NT2/D1 (cell line): ENCODE measurements around the gene LAMTOR5.
A peak's percentile ranks its signal among the peaks of the same experiment; 100 is the strongest.
"Not testable (repeated sequence)": the region's sequence is repeated elsewhere in the genome, so short reads cannot be mapped to it uniquely, and the experiment has no call there.

Source experiments
- DNase-seq: peaks from one replicate; pipeline ENCODE4 v3.0.0-alpha.2; 2011; ENCODE audit warnings: low read depth, low spot score
- H3K27me3 ChIP-seq: 2 replicates; pipeline ENCODE4 v1.6.0; 2011; ENCODE audit warnings: mild to moderate bottlenecking; ENCODE audit not compliant: insufficient read length, insufficient read depth
- H3K36me3 ChIP-seq: 2 replicates; pipeline ENCODE4 v1.6.1; 2011; ENCODE audit warnings: mild to moderate bottlenecking, low read length, mixed read lengths; ENCODE audit not compliant: insufficient read depth, insufficient read length
- H3K4me1 ChIP-seq: 2 replicates; pipeline ENCODE4 v1.5.1; 2011; ENCODE audit not compliant: insufficient read depth, insufficient read length
- H3K4me3 ChIP-seq: 2 replicates; pipeline ENCODE4 v1.5.1; 2011; ENCODE audit warnings: low read depth; ENCODE audit not compliant: insufficient read length
- H3K9ac ChIP-seq: 2 replicates; pipeline ENCODE4 v1.6.0; 2011; ENCODE audit warnings: low read depth; ENCODE audit not compliant: insufficient read length
- H3K9me3 ChIP-seq: 2 replicates; pipeline ENCODE4 v1.5.1; 2011; ENCODE audit warnings: mild to moderate bottlenecking, low read length; ENCODE audit not compliant: insufficient read depth
- SUZ12 ChIP-seq: IDR thresholded peaks from 2 replicates; pipeline ENCODE4 v1.6.1; 2011; ENCODE audit not compliant: insufficient read length, insufficient read depth; ENCODE audit errors: extremely low read depth
- YY1 ChIP-seq: IDR thresholded peaks from 2 replicates; pipeline ENCODE4 v1.6.1; 2011; ENCODE audit not compliant: insufficient read length, insufficient read depth
- ZNF274 ChIP-seq: IDR thresholded peaks from 2 replicates; pipeline ENCODE4 v1.6.1; 2011; ENCODE audit warnings: mild to moderate bottlenecking, low read depth, low read length

The LAMTOR5 gene

DNA sequence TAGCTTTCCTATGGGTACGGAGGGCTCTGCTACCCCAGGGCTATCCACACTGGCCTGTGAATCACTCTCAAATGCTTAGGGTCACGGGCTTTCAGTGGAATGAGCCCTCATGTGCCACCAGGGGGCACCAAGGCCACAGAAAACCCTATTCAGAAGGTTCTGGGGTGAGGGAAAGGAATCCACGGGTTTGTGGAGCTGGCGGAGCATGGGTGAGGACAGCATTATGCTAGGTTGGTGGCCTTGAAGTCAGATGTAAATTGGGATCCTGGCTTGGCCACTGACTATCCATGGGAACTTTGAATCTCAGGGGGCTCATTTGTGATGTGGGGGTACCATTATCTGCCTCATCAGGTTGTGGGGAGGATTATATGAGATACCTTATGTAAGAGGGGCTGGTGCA lies 5.1 kb upstream of the LAMTOR5 start:
- no peaks in the 10 kb centered on the region for H3K9me3 ChIP-seq
- H3K4me3 ChIP-seq = no peak overlapping the region
- H3K36me3 ChIP-seq = no peaks in the 10 kb centered on the region
- peak; percentile 79 for DNase-seq
- no peak overlapping the region for H3K9ac ChIP-seq
- H3K27me3 ChIP-seq = no peaks in the 10 kb centered on the region
- TF ChIP-seq SUZ12 = no peak
- no peak for TF ChIP-seq ZNF274
- no peak for TF ChIP-seq YY1
- H3K4me1 ChIP-seq = peaks cover 2% of the 10 kb centered on the region

DNA sequence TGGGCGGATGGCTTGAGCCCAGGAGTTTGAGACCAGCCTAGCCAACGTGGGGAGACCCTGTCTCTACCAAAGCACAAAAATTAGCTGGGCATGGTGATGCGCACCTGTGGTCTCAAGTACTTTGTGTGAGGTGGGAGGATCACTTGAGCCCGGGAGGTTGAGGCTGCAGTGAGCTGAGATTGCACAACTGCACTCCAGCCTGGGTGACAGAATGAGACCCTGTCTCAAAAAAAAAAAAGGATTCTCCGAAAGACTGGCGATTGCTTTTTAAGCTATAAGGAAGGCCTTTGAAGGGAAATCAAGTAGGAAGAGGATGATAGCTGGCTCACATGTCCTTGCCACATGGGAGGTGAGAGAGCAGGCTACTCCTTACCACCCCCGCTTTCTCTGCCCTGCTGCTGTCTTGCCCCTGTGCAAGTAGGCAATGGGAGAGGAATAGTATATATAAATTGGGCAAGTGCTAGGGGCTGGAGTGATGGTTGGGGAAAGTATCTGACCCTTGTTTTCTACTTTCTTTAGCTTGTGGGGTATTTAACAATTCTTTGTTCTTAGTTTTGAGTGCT lies 3.8 kb upstream of the LAMTOR5 start:
- DNase-seq = no peak
- Histone ChIP-seq H3K4me3 (no peak overlapping the region), H3K36me3 (no peaks in the 10 kb centered on the region), H3K9ac (no peak overlapping the region), H3K27me3 (no peaks in the 10 kb centered on the region), H3K4me1 (peaks cover 2% of the 10 kb centered on the region), H3K9me3 (no peaks in the 10 kb centered on the region)
- TF ChIP-seq YY1 (no peak), SUZ12 (no peak), ZNF274 (no peak)

DNA sequence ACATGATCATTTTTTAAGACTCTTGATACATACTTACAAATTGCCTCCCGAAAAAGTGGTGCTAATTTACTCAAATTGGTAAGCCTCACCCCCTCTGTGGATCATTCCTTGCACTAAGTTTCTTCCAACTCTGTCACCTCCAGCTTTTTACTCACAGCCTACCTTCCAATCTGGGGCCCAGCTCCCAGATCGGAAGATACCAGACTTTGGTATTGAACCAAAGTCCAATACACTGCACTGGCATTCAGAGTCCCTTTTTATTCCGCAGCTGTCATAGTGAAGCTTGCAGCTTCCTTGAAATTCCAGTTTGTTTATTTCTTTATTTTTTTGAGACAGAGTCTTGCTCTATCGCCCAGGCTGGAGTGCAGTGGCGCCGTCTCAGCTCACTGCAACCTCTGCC lies 1.8 kb upstream of the LAMTOR5 start:
- H3K4me3 ChIP-seq = no peak overlapping the region
- no peak for DNase-seq
- peaks cover 14% of the 10 kb centered on the region for H3K36me3 ChIP-seq
- no peak for TF ChIP-seq YY1
- TF ChIP-seq SUZ12 = no peak
- TF ChIP-seq ZNF274 = no peak
- peaks cover 2% of the 10 kb centered on the region for H3K4me1 ChIP-seq
- H3K9me3 ChIP-seq = no peaks in the 10 kb centered on the region
- no peak overlapping the region for H3K9ac ChIP-seq
- no peaks in the 10 kb centered on the region for H3K27me3 ChIP-seq

DNA sequence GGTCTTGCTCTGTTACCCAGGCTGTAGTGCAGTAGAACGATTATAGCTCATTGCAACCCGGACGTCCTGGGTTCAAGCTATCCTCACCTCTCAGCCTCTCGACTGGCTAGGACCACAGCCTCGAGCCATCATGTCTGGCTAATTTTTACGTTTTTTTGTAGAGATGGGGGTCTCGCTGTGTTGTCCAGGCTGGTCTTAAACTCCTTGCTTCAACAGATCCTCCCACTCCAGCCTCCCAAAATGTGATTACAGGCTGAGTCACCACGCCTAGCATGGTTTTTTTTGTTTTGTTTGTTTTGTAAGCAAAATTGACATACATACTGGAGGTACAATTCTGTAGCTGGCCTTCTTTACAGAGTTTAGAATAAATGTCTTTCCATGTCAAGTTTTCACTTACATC lies 994 bp upstream of the LAMTOR5 start:
- no peak for DNase-seq
- peaks cover 2% of the 10 kb centered on the region for H3K4me1 ChIP-seq

DNA sequence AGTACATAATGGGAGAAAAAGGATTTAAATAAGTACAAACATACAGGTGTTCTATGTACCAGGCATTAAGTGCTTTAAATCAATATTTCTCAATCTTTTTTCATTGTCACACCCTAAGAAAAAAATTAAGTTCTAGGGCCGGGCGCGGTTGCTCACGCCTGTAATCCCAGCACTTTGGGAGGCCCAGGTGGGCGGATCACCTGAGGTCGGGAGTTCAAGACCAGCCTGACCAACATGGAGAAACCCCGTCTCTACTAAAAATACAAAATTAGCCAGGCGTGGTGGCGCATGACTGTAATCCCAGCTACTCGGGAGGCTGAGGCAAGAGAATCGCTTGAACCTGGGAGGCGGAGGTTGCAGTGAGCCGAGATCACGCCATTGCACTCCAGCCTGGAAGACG lies 1.1 kb downstream of the LAMTOR5 start:
- not testable (repeated sequence) for H3K4me1 ChIP-seq, H3K27me3 ChIP-seq, DNase-seq, H3K9me3 ChIP-seq
- Histone ChIP-seq H3K4me3 (peak overlapping the region; percentile 95), H3K9ac (peak overlapping the region; percentile 97), H3K36me3 (peaks cover 42% of the 10 kb centered on the region)

More for the DNA sequence above, 994 bp upstream of the LAMTOR5 start:
- H3K27me3 ChIP-seq = no peaks in the 10 kb centered on the region
- TF ChIP-seq YY1 (no peak), SUZ12 (no peak), ZNF274 (no peak)
- H3K9ac ChIP-seq = no peak overlapping the region
- H3K4me3 ChIP-seq = no peak overlapping the region
- peaks cover 23% of the 10 kb centered on the region for H3K36me3 ChIP-seq
- H3K9me3 ChIP-seq = no peaks in the 10 kb centered on the region

DNA sequence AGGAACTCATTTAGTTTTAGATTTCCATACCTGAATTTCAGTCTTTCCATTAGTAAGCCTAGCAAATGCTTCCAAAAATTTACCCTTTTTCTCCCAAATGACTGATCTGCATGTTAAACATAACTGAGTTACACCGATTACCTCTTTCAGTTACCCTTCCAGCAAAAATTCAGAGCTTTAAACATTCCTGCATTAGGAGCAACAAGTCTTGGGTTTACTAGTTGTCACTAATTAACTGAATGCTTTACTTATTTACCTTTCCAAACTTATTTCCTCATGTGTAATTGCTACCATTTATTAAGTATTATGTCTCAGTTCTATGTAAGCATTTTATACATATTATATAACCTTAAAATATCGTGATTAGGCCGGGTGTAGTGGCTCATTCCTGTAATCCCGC lies 3.1 kb downstream of the LAMTOR5 start:
- H3K9me3 ChIP-seq = no peaks in the 10 kb centered on the region

DNA sequence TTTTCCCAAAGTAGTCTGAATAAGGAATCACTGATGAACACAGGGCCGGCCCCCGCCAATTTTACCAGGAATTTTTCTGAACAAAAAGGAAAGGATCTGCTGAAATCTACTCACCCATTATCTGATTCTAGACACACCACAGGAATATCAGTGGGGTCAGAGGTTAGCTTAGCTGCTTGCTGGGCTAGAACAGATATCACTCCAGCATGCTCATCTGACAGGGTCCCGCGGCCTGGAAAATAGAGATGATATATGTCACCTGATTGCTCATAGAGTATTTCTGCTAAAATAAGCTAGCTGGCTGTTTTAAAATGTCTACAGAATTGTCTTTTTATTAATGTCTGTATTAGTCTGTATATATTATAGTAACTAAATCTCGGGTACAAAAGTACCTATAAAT lies 3.7 kb downstream of the LAMTOR5 start:
- no peaks in the 10 kb centered on the region for H3K27me3 ChIP-seq
- H3K4me1 ChIP-seq = peaks cover under 1% of the 10 kb centered on the region
- peaks cover 62% of the 10 kb centered on the region for H3K36me3 ChIP-seq
- no peak overlapping the region for H3K4me3 ChIP-seq
- H3K9me3 ChIP-seq = no peaks in the 10 kb centered on the region
- no peak overlapping the region for H3K9ac ChIP-seq
- TF ChIP-seq YY1 (no peak), ZNF274 (no peak), SUZ12 (no peak)
- DNase-seq = no peak

More for the DNA sequence above, 3.1 kb downstream of the LAMTOR5 start:
- H3K27me3 ChIP-seq = no peaks in the 10 kb centered on the region
- no peak overlapping the region for H3K9ac ChIP-seq
- no peak overlapping the region for H3K4me3 ChIP-seq
- peaks cover 2% of the 10 kb centered on the region for H3K4me1 ChIP-seq
- no peak for DNase-seq
- no peak for TF ChIP-seq ZNF274
- TF ChIP-seq SUZ12 = no peak
- TF ChIP-seq YY1 = no peak
- H3K36me3 ChIP-seq = peaks cover 60% of the 10 kb centered on the region

DNA sequence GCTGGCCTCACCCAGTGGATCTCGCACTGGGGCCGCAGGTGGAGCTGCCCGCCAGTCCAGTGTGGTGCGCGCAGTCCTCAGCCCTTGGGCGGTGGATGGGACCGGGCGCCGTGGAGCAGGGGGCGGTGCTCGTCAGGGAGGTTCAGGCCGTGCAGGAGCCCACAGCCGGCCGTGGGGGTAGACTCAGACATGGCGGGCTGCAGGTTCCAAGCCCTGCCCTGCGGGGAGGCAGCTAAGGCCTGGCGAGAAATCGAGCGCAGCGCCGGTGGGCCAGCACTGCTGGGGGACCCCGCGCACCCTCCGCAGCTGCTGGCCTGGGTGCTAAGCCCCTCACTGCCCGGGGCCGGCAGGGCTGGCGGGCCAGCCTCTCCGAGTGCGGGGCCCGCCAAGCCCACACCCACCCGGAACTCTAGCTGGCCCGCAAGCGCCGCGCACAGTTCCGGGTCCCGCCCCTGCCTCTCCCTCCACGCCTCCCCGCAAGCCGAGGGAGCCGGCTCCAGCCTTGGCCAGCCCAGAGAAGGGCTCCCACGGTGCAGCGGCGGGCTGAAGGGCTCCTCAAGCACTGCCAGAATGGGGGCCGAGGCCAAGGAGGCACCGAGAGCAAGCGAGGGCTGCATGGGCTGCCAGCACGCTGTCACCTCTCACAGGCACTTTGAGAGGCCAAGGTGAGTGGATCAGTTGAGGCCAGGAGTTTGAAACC lies 11.1 kb downstream of the LAMTOR5 start:
- H3K4me1 ChIP-seq, H3K27me3 ChIP-seq, DNase-seq, H3K9ac ChIP-seq, H3K4me3 ChIP-seq: not testable (repeated sequence)
- H3K9me3 ChIP-seq = peaks cover 14% of the 10 kb centered on the region; the same call in 1 of the 2 replicates
- peaks cover 42% of the 10 kb centered on the region for H3K36me3 ChIP-seq
